Activated CD4-positive, alpha-beta T cell treated with anti-CD3 and anti-CD28 coated beads, Interleukin-2, Interleukin-4, amounts not matched to agents 100 ng/mL and 50 ng/mL, durations not matched to agents 16 hours and 8 hours (primary cell): ENCODE results near the gene RNLS.
A peak's percentile ranks its signal among the peaks of the same experiment; 100 is the strongest.

Source experiments
- DNase-seq: peaks from one replicate; pipeline ENCODE4 v3.0.0-alpha.2; 2020; ENCODE audit warnings: low spot score

Gene RNLS

GRCh38 chr10:88431103-88431502 lies 152.0 kb downstream of the RNLS start:
- DNase-seq = no peak

- no peak for DNase-seq
Measured at GRCh38 chr10:88428976-88429375, 154.1 kb downstream of the RNLS start.

GRCh38 chr10:88428442-88428841 lies 154.7 kb downstream of the RNLS start:
- no peak for DNase-seq

GRCh38 chr10:88427024-88427423 lies 156.1 kb downstream of the RNLS start:
- DNase-seq = no peak

GRCh38 chr10:88424881-88425280 lies 158.2 kb downstream of the RNLS start:
- no peak for DNase-seq

GRCh38 chr10:88423732-88424131 lies 159.4 kb downstream of the RNLS start:
- DNase-seq = no peak

GRCh38 chr10:88421590-88421989 lies 161.5 kb downstream of the RNLS start:
- no peak for DNase-seq

- DNase-seq = no peak
Measured at GRCh38 chr10:88418871-88419270, 164.2 kb downstream of the RNLS start.

GRCh38 chr10:88417387-88418030 lies 165.6 kb downstream of the RNLS start:
- no peak for DNase-seq

GRCh38 chr10:88416801-88417200 lies 166.3 kb downstream of the RNLS start:
- DNase-seq = no peak

- no peak for DNase-seq
Measured at GRCh38 chr10:88415533-88416130, 167.5 kb downstream of the RNLS start.

GRCh38 chr10:88413412-88413811 lies 169.7 kb downstream of the RNLS start:
- no peak for DNase-seq

- DNase-seq = no peak
Measured at GRCh38 chr10:88411772-88412349, 171.3 kb downstream of the RNLS start.

GRCh38 chr10:88409824-88410223 lies 173.3 kb downstream of the RNLS start:
- no peak for DNase-seq

GRCh38 chr10:88409236-88409635 lies 173.9 kb downstream of the RNLS start:
- no peak for DNase-seq

GRCh38 chr10:88408096-88408495 lies 175.0 kb downstream of the RNLS start:
- no peak for DNase-seq

GRCh38 chr10:88404133-88404532 lies 179.0 kb downstream of the RNLS start:
- DNase-seq = no peak

- DNase-seq = no peak
Measured at GRCh38 chr10:88401671-88402347, 181.3 kb downstream of the RNLS start.

GRCh38 chr10:88399240-88399639 lies 183.9 kb downstream of the RNLS start:
- no peak for DNase-seq

- no peak for DNase-seq
Measured at GRCh38 chr10:88395677-88396076, 187.4 kb downstream of the RNLS start.

- peak; percentile 60 for DNase-seq
Measured at GRCh38 chr10:88392222-88392621, 190.9 kb downstream of the RNLS start.

GRCh38 chr10:88390041-88390440 lies 193.1 kb downstream of the RNLS start:
- DNase-seq = no peak

GRCh38 chr10:88389456-88389855 lies 193.7 kb downstream of the RNLS start:
- peak; percentile 51 for DNase-seq
